GM23248 (cell line): ENCODE results near the gene ZNF200. TPM values are rescaled to one million over a fixed set of nuclear protein-coding genes. Genes with fewer than 3 reads are reported as not detected.

Experiments used
- DNase-seq: peaks from one replicate; pipeline ENCODE4 v3.0.0-alpha.2; 2015
- H2AFZ ChIP-seq: fragments of 200-600 bp; sonication (generic); 2 replicates; pipeline ENCODE4 v1.6.1; 2016; ENCODE audit warnings: antibody characterized with exemption
- H3F3A ChIP-seq: fragments of 200-600 bp; sonication (generic); 2 replicates; pipeline ENCODE4 v1.6.1; 2016; ENCODE audit warnings: mild to moderate bottlenecking, antibody characterized with exemption, mixed run types; ENCODE audit not compliant: insufficient read depth
- H3K27ac ChIP-seq: fragments of 200-600 bp; sonication (generic); 2 replicates; pipeline ENCODE4 v1.5.1; 2016; ENCODE audit warnings: mild to moderate bottlenecking
- H3K27me3 ChIP-seq: fragments of 200-600 bp; sonication (generic); replicated peaks from 2 replicates; pipeline ENCODE4 v1.6.1; 2016; ENCODE audit warnings: mild to moderate bottlenecking; ENCODE audit not compliant: insufficient read depth
- H3K36me3 ChIP-seq: fragments of 200-600 bp; sonication (generic); 2 replicates; pipeline ENCODE4 v1.6.1; 2016; ENCODE audit warnings: low read depth, mild to moderate bottlenecking
- H3K4me1 ChIP-seq: fragments of 200-600 bp; sonication (generic); 2 replicates; pipeline ENCODE4 v1.6.1; 2016; ENCODE audit warnings: mild to moderate bottlenecking; ENCODE audit not compliant: insufficient read depth
- H3K4me2 ChIP-seq: fragments of 200-600 bp; sonication (generic); one replicate; pipeline ENCODE4 v1.6.1; 2016; ENCODE audit warnings: mild to moderate bottlenecking; ENCODE audit not compliant: unreplicated experiment
- H3K4me3 ChIP-seq: fragments of 200-600 bp; sonication (generic); 2 replicates; pipeline ENCODE4 v1.5.1; 2016; ENCODE audit warnings: mild to moderate bottlenecking
- H3K79me2 ChIP-seq: fragments of 200-600 bp; sonication (generic); 2 replicates; pipeline ENCODE4 v1.6.1; 2016; ENCODE audit warnings: mild to moderate bottlenecking; ENCODE audit not compliant: insufficient read depth
- H3K9ac ChIP-seq: fragments of 200-600 bp; sonication (generic); 2 replicates; pipeline ENCODE4 v1.6.1; 2016; ENCODE audit warnings: mild to moderate bottlenecking
- H3K9me2 ChIP-seq: fragments of 200-600 bp; sonication (generic); 2 replicates; pipeline ENCODE4 v1.6.1; 2016; ENCODE audit warnings: mixed run types, mild to moderate bottlenecking, moderate library complexity; ENCODE audit not compliant: insufficient read depth
- H3K9me3 ChIP-seq: fragments of 200-600 bp; sonication (generic); one replicate; pipeline ENCODE4 v1.6.1; 2017; ENCODE audit warnings: low read depth
- H4K20me1 ChIP-seq: fragments of 200-600 bp; sonication (generic); 2 replicates; pipeline ENCODE4 v1.6.0; 2016; ENCODE audit not compliant: insufficient read depth
- EZH2 ChIP-seq: fragments of 200-600 bp; sonication (generic); IDR thresholded peaks from 2 replicates; pipeline ENCODE4 v1.6.1; 2018; ENCODE audit warnings: antibody characterized with exemption, mild to moderate bottlenecking; ENCODE audit not compliant: insufficient read depth, poor library complexity, severe bottlenecking
- EZH2phosphoT487 ChIP-seq: fragments of 200-600 bp; sonication (generic); IDR thresholded peaks from 2 replicates; pipeline ENCODE4 v1.6.1; 2018; ENCODE audit warnings: antibody characterized with exemption, moderate library complexity, mild to moderate bottlenecking, low read depth; ENCODE audit not compliant: insufficient read depth
- WGBS, 2 experiments: methylation state at CpG; one replicate each; pipeline ENCODE4 v1.1.6; 2015 to 2017; ENCODE audit warnings: low lambda C conversion rate in 2 of 2, low coverage in 1 of 2; ENCODE audit errors: missing lambda C conversion rate in 2 of 2; 5-methylcytosine and 5-hydroxymethylcytosine counted together
- in situ Hi-C: fragments of 300-500 bp; cut with MboI; formaldehyde crosslinking; loops from 2 replicates; pipeline ENCODE4 v1.15.0; 2020
- polyA plus RNA-seq: library from polyadenylated mRNA; unstranded; fragments of >200 nt; fragmentation: Nextera tagmentation; extraction: Ambion mirVana; gene quantifications from 2 replicates; pipeline ENCODE4 v1.2.1, GENCODE V29; 2016
- total RNA-seq: library from RNA; depleted of rRNA; stranded (reverse); fragments of >200 nt; shearing (Covaris generic); gene quantifications from 2 replicates; pipeline ENCODE4 v1.2.3, GENCODE V29; 2014

Gene ZNF200
- total and polyA plus RNA-seq, 2 experiments from 2014 or later: 7.8 to 10.3 TPM

GRCh38 chr16:3223913-3224515, 10.9 kb downstream of the ZNF200 start:
- H3K79me2 ChIP-seq: no peaks in the 10 kb centered on the region
- no peaks in the 10 kb centered on the region for H3K9me2 ChIP-seq
- peak; percentile 13 for DNase-seq
- 97 to 98% methylated on average over 10 of the region's 10 CpGs for WGBS, 2 experiments
- H3K9ac ChIP-seq: no peak overlapping the region
- H3K4me1 ChIP-seq: no peaks in the 10 kb centered on the region
- H3K9me3 ChIP-seq: peaks cover 19% of the 10 kb centered on the region
- H4K20me1 ChIP-seq: no peaks in the 10 kb centered on the region
- no peaks in the 10 kb centered on the region for H3F3A ChIP-seq
- no peak overlapping the region for H2AFZ ChIP-seq
- H3K27ac ChIP-seq: no peak overlapping the region
- in situ Hi-C loops: no loop called here
- no peak overlapping the region for H3K4me3 ChIP-seq
- TF ChIP-seq EZH2phosphoT487: no peak
- no peak for TF ChIP-seq EZH2
- H3K36me3 ChIP-seq: peaks cover 61% of the 10 kb centered on the region
- no peak overlapping the region for H3K4me2 ChIP-seq
- H3K27me3 ChIP-seq: no peaks in the 10 kb centered on the region

- no peak overlapping the region for H2AFZ ChIP-seq
- H3K9ac ChIP-seq: no peak overlapping the region
- H3K27ac ChIP-seq: no peak overlapping the region
- no peak overlapping the region for H3K4me2 ChIP-seq
- no peaks in the 10 kb centered on the region for H3K4me1 ChIP-seq
- H3K79me2 ChIP-seq: no peaks in the 10 kb centered on the region
- 88 to 94% methylated on average over 10 of the region's 10 CpGs for WGBS, 2 experiments
- H3K36me3 ChIP-seq: peaks cover 34% of the 10 kb centered on the region
- no peaks in the 10 kb centered on the region for H4K20me1 ChIP-seq
- H3F3A ChIP-seq: no peaks in the 10 kb centered on the region
- no peaks in the 10 kb centered on the region for H3K9me2 ChIP-seq
- TF ChIP-seq EZH2 (no peak), EZH2phosphoT487 (no peak)
- H3K4me3 ChIP-seq: no peak overlapping the region
- H3K9me3 ChIP-seq: peaks cover 19% of the 10 kb centered on the region
- no peak for DNase-seq
- in situ Hi-C loops: no loop called here
- H3K27me3 ChIP-seq: no peaks in the 10 kb centered on the region
Measured at GRCh38 chr16:3220839-3221238, 14.1 kb downstream of the ZNF200 start.

GRCh38 chr16:3216263-3216640, 18.7 kb downstream of the ZNF200 start:
- no peaks in the 10 kb centered on the region for H3K27me3 ChIP-seq
- no peak overlapping the region for H3K9ac ChIP-seq
- no peaks in the 10 kb centered on the region for H3K9me2 ChIP-seq
- H3K4me1 ChIP-seq: no peaks in the 10 kb centered on the region
- WGBS, 2 experiments: 44% methylated on average over 3 of the region's 3 CpGs
- H3K9me3 ChIP-seq: no peaks in the 10 kb centered on the region
- DNase-seq: no peak
- no peak overlapping the region for H3K4me3 ChIP-seq
- H3K36me3 ChIP-seq: no peaks in the 10 kb centered on the region
- H4K20me1 ChIP-seq: no peaks in the 10 kb centered on the region
- in situ Hi-C loops: no loop called here
- no peak for TF ChIP-seq EZH2phosphoT487
- TF ChIP-seq EZH2: no peak
- H3F3A ChIP-seq: no peaks in the 10 kb centered on the region
- H3K79me2 ChIP-seq: no peaks in the 10 kb centered on the region
- no peak overlapping the region for H3K27ac ChIP-seq
- no peak overlapping the region for H2AFZ ChIP-seq
- H3K4me2 ChIP-seq: no peak overlapping the region

- no peaks in the 10 kb centered on the region for H3F3A ChIP-seq
- no peaks in the 10 kb centered on the region for H4K20me1 ChIP-seq
- H3K27me3 ChIP-seq: no peaks in the 10 kb centered on the region
- no peaks in the 10 kb centered on the region for H3K4me1 ChIP-seq
- no peak overlapping the region for H3K27ac ChIP-seq
- H3K36me3 ChIP-seq: no peaks in the 10 kb centered on the region
- TF ChIP-seq EZH2 (no peak), EZH2phosphoT487 (no peak)
- no peak overlapping the region for H3K9ac ChIP-seq
- no peak overlapping the region for H3K4me3 ChIP-seq
- H2AFZ ChIP-seq: no peak overlapping the region
- 56 to 59% methylated on average over 11 of the region's 11 CpGs for WGBS, 2 experiments
- in situ Hi-C loops: no loop called here
- DNase-seq: no peak
- H3K9me2 ChIP-seq: no peaks in the 10 kb centered on the region
- no peaks in the 10 kb centered on the region for H3K79me2 ChIP-seq
- no peak overlapping the region for H3K4me2 ChIP-seq
- no peaks in the 10 kb centered on the region for H3K9me3 ChIP-seq
Measured at GRCh38 chr16:3215601-3216262, 19.2 kb downstream of the ZNF200 start.
